Hematopoietic multipotent progenitor cell (in vitro differentiated cells): ENCODE data around the gene ENOX1. TPM values are rescaled to one million over a fixed set of nuclear protein-coding genes. Genes with fewer than 3 reads are reported as not detected.
"Not testable (repeated sequence)": the region's sequence is repeated elsewhere in the genome, so short reads cannot be mapped to it uniquely, and the experiment has no call there.

Source experiments
- DNase-seq, 3 donors: peaks; one replicate each; pipeline ENCODE4 v3.0.0-alpha.2; 2011 to 2015; ENCODE audit warnings: low read depth in 2 of 3, low spot score in 2 of 3
- total RNA-seq: library from RNA; depleted of rRNA; stranded (reverse); fragments of >200 nt; gene quantifications from one replicate; pipeline ENCODE4 v1.2.3, GENCODE V29; 2012

ENOX1 gene
- total RNA-seq, 1 donor, result 0.54 TPM

DNA sequence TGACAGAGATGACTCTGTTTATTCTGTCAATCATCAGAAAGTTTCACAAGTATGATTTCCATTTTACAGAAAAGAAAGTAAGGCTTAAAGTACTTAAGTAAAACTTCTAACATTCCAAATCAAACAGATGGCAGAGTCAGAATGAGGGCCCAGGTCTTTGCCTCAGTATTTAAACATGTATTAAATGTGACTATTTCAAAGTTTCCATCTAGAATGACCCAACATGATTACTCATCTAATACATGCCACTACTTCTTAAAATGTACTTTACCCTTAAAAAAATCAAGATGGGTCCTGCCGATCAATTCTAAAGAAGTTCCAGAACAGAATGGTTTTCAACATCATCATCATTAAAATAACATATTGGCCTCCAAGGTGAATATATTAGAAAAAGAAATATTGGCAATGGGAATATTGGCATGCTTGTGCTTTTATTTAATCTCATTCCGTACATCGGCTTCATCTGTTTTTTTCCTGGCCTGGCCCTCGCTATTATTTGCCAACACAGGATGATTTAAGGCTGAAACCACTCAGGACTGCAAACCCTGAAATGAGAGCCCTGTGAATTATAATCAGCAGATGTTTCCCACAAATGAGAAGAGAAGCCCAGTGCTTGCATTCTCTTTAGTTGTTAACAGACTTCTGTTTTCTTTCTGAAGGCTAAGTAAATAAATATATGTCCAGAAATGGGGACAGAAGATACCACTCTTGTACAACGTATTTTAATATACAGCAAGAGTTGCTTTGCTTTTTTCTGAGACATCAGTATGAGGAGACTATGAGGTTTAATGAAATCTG is 423.4 kb downstream of the ENOX1 start:
- no peak for DNase-seq

DNA sequence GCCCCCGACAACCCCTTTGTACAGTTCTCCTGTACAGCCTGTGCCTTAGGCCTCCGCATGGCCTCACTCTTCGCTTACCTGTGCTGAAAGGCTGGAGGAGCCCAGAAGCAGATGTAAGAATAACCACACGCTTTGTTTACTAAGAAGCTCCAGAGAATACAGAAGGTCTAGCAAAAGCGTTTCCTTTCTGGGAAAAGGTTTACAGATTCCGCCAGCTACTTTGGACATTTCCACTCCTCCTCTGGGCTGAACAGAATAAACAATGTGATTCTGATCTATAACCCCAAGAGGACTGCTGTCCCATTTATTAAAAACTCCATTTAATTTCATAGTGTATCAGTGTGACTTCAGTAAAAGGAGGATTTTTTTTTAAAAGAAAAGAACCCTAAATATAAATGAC is 424.2 kb downstream of the ENOX1 start:
- DNase-seq, result no peak

DNA sequence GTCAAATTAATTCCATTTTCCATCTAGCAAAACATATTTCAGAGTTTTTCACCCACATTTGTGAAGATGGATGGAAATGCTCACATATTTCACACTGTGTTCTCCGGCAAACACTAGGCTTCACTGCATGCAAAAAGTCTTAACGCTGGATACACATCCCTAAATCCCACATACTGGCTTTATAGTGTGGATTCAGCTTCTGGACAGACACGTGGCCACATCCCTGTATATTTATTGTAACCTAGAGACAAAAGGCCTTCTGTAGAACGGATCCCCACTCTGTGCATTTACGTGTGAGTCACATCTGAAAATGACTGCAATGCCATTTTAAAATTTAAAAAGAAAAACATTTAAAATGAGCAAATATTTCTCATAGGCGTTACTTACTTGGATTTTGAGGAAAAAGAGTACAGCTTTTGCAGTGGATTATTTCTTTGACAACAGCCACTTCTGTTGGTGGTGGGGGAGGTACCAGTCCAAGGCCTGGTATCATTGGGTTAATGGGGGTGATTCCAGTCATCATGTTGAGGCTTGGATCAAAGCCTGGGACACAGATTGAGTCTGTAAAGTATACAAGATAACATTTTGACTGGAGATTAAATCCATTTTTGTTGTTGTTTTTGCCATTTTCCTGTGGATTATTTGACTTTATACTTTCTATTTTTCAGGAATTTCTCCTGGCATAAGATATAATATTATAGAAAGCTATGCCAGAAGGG is 425.7 kb downstream of the ENOX1 start:
- no peak for DNase-seq

DNA sequence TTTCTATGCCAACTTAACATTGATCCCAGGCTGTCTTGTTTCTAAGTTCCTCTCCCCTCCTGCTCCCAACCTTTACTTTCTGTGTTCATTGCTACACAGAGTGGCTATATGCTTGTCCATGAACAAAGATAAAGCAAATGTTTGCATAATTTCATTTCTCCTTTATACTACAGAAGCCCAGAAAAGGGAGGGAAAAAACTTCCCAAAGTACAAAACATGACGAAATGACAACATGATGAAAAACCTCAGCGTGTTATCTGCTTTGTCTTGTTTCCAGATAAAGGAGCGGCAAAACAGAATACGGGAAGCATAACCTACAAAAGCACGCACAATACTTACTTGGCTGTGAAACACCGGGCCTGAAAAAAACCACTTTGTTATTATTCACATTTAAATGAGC is 426.6 kb downstream of the ENOX1 start:
- DNase-seq, result no peak

DNA sequence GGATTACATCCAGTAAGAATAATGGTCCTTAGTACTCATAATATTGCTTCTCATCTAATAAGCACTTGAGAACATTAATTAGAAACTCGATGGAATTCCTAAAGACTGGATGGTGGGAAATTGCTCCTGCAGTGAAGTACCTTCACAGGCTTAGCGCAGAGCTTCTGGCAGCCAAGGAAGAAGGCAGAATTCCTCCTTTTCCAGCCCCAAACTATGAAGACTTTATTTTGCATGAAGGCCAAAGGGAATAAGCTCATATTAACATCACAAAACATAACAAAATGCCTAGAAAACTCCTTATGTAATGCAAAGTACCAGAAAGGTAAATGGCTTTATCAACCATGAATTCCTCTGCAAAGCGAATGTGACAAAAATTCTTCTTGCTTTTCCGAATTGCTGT is 427.2 kb downstream of the ENOX1 start:
- DNase-seq, result no peak

DNA sequence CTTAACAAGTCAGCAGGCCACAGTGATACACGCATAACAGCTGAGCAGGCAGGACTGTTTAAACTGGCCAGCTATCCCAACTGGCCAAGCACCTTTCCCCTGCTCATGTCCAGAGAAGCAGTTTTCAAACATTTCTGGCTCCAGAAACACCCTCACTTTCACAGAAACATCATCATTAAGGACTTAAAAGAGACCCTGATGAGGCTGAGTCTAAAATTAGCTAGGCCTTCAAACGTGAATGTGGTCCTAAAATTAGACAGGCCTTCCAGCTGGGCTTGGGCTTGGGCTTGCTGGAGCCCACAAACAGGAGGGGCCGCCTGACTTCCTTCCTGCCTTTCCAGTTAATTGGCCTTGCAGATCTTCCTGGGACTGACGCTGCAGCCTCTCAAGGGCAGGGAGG is 429.2 kb downstream of the ENOX1 start:
- no peak for DNase-seq

DNA sequence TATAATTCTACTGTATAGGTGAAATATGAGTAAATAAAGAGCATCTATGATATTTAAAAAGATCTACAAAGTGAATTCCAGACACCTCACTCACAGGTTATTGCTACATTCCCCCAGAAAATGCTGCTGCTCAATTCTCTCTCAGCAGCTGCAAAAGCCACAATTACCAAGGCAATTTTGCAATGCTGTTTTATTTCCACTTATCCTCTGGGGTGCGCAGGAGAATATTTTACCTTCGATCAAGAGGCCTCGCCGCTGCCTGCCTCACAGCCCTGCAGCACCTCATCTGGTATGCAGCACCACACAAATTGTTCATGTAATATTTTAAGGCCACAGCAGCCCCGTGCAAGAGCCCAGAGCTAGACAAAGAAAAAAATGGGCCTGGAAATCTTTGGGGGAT is 430.2 kb downstream of the ENOX1 start:
- peak in 1 of 3 donors; percentile 68 for DNase-seq

DNA sequence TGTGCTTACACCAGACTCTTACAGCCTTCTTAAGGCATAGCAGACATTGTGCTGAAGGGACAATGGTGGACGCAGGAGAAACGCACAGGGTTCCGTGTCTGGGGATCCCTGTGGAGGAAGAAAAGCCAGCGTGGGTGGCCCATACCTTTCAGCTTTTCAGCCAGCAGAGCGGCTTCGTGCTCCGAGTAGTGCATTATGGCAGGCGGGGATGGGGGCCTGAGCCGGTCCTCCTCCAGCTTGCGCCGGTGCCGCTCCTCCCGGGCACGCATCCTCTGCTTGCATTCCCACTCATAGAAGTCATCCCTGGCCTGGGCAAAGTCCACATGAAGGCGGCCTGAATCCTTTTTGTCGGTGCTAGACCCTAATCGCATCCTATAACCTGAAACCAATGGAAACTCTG is 431.0 kb downstream of the ENOX1 start:
- DNase-seq, result no peak

DNA sequence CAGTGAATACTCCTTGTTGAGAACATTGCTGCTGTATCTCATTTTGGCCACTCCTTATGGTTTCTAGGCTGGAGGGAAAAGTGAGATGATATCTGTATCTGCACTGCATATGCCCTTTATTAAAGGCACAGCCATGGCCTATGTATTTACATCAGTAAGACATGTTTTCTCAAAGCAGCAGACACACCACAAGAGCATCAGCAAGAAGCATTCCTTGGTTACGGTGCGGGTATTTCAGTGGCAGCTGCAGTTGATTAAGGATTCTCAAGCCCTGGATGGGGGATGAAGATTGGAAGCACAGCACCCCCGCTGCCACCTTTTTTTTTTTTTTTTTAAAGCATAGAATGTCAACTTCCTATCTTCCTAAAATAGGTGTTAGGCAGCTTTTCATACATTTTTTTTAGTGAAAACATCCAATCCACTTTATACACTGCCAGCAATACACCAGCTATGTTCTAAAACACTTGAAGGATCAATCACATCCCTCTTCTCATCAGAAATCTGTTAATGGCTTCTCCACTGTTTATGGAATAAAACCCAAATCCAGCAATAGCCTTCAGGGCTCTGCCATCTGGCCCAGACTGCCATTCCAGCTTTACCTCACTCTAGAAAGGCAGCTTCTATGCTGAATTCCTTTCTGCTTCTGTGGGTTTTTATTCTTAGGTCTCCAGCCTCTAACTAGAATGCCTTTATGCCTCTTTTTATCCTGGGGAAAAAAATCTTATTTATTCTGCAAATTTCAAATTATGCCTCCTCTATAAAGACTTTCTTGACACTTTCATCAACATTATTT is 432.4 kb downstream of the ENOX1 start:
- DNase-seq, result no peak

DNA sequence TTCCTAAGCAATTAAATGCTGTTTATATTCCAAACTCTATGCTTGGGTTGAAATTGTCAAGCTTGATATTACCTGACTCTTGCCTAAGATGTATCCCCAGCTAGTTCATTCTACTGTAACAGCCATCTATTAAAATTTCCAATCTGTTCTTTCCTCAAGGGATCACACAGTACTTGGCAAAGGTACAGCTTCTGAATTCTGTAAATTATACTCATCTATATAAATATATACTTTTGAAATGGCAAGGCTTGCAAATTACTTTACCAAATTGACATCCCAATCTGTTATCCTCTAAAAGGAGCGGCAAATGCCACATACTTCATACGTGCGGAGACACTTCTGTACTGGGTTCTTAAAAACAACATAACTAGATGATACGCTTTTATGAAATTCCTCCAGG is 433.1 kb downstream of the ENOX1 start:
- no peak for DNase-seq

DNA sequence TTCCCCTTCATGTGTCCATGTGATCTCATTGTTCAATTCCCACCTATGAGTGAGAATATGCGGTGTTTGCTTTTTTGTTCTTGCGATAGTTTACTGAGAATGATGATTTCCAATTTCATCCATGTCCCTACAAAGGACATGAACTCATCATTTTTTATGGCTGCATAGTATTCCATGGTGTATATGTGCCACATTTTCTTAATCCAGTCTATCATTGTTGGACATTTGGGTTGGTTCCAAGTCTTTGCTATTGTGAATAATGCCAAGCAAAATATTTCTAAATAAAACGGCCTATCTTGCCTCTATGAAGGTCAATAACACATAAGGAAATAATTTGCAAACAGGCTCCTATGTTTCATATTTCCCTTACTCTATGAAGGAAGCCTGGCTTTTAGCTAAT is 435.2 kb downstream of the ENOX1 start:
- DNase-seq, result not testable (repeated sequence)

DNA sequence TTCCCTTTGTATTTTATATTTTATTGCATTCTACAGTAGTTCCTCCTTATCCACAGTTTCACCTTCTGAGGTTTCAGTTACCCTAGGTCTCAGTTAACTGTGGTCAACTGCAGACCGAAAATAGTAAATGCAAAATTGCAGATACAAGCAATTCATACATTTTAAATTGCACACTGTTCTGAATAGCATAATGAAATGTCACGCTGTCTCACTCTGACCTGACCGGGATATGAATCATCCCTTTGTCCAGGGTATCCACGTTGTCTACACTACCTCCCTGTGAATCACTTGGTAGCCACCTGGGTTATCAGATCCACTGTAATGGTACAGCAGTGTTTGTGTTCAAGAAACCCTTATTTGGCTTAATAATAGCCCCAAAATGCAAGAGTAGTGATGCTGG is 438.4 kb downstream of the ENOX1 start:
- no peak for DNase-seq

DNA sequence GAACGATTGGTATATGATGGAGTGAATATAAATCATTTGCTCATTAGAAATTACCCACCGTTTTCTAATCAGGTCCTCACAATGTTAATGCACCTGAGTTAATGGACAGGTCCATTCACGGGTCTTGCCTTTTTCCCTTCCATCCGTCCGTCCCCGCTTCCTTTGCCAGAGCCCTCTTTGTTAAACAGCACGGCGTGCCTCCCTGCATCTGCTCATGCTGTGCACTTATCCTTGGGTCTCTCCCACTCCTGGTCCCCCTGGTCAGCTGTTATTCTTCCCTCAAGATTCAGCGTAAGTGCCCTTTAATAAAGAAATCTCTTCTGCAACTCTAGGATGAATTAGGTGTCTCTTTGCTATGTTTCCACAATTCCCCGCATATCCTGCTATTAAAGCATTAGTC is 438.9 kb downstream of the ENOX1 start:
- no peak for DNase-seq

DNA sequence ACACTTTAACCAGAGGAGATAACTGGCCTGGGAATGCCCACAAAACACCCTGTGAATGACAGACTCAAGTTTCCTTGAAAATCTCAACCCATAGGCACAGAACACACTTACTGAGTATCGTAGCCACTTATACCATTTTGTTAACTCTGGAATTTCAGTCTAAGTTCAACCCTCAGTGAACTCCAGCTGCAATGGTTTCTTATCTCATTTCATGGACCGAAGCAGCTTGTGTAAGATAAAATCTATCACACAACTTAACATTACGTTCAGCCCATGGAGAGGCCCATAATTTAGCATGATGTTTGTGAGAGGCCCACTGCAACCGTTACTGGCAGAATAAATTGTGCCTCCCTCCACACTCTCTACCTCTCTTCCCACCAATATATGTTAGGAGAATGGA is 440.3 kb downstream of the ENOX1 start:
- peak in 1 of 3 donors; percentile 61 for DNase-seq

DNA sequence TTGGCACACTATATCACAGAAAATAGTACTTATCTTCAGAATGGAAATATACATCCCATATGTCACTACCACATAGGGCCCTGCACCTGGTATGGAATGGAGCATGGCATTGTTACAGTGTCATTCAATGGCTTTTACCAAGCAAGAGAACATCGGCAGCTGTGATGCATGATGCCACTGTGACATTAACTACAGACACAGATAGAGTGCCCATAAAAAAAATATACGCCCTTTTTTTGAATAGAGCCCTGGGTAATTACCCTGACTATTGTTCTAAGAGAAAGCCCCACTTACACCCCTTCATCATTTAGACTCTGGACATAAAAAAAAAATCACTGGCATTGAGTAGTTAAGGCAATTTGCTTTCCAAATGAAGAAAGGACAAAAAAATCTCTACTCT is 443.1 kb downstream of the ENOX1 start:
- no peak for DNase-seq

DNA sequence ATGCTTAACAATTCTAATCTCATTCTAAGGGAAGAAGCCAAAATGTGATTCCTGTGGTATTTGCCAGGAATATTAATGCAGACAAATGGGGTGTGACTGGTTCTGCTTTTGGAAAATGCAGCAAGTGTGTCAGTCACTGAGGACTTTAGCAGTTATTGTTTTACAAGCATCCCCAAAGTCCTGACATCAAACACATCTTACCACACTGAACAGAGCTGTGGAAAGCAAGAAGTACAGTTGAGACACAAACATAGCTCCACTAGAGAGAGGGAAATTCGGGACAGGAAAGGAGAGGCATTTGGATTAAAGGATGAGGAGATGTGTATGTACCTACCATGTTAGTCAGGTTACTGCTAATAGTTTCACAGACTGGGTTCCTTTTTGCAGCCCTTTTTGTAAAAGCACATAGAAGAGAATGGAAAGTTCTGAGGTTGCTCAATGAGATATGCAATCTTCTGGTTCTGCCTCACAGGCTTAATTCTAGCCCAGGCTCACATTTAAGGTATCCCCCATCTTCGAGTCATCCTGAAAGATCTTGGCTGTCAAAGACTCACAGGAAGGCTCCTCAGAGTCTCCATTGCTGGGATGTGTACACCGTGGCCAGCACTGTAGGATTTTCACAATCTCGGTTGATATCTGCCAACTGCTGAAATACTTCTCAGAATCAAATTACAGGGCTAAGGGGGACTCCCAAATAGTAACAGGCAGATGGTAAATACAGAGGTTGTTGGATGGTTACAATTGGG is 446.8 kb downstream of the ENOX1 start:
- DNase-seq, result no peak

DNA sequence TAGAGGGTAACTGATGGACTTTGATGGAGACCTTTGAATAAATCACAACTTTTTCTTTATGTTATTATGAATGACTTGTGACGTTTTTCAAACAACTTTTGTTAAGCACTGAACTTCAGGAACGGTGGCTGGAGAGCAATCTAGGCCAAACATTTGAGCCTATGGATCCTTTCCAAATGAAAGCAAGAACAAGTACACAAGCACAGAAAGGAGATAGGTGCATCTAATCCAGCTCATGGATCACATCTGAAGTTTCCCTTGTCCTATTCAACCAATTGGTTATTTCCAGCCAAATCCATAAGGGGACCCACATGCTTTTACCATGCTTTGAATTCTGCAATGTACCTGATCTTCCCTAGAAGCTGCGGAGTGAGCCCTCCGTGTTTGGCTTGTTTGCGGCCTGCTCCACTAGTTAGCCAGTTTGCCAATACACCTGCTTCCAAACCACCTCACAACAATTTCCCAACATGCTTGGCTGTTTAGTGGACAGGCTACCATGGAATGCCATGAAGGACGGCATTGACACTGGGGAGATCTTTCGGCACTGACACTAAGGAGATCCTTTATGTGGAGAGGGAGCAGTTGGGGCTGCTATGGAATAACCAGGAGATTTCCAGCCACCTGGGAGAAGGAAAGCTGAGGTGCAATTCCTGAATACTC is 447.5 kb downstream of the ENOX1 start:
- DNase-seq, result no peak

DNA sequence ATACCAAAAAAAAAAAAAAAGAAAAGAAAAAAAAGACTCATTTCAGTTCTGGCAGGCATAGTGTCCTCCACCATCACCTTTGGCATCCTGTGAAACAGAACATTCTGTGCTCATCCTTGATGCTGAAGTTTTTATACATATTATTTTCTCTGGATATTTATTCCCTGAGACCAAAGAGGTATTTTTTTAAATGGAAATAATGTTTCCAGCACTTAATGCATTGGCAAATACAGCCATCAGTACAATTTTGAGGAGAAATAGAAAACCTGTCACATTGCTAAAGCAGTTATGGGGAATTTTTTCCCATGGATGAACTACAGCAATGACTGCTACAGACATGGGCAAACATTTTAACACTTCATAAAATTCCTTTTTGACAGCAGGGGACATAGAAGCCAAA is 451.0 kb downstream of the ENOX1 start:
- no peak for DNase-seq

DNA sequence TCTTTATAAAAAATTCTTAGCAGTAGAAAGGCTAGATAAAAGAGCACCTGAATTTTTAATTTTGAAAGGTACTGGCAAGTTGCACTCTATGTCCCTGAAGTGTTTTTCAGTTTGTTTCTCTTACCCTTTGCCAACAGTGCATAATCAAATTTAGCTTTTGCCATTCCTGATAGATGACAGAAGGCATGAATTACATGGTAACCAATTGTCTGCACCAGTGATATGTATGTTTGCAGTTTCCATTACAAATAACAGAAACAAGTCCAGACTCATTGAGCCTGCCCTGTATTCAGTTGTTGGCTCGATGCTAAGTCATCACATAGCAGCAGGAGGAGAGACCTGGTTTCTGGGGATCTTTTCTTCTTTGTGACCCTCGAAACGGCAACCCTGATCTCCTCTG is 453.6 kb downstream of the ENOX1 start:
- no peak for DNase-seq

DNA sequence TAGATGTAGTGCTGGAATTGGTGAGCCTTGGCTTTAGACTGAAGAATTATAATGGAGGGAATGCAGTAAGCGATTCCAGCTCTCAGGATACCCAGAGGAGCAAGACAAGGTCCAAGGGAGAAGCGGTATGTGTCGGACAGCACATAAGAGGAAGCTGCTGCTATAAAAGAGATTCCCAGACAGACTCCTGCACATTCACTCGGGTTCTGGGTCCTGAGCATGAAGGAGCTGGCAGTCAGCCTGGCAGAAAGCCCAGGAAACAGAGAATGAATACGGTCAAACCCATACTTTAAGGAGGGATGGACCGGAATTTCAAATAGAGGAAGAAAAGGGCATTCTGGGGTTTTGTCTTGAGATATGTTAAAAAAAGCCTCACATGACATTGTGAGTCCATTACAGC is 455.1 kb downstream of the ENOX1 start:
- DNase-seq, result no peak
